ENCODE data around the gene UBIAD1. TPM values are rescaled to one million over a fixed set of nuclear protein-coding genes. Genes with fewer than 3 reads are reported as not detected.
A peak's percentile ranks its signal among the peaks of the same experiment; 100 is the strongest.

UBIAD1 gene
- polyA plus RNA-seq = 10.5 and 14.5 TPM in 2 replicates
- polyA minus RNA-seq = 26.4 and 32.9 TPM in 2 replicates

GRCh38 chr1:11272832-11273594, at the start of gene UBIAD1:
UBIAD1 (plus strand) TSS chr1:11273198; CDS start chr1:11273532, 334 bp downstream.
- H3K9me2 ChIP-seq (ENCODE audit: insufficient read depth, low read length) = no peaks in the 10 kb centered on the region
- H4K20me1 ChIP-seq (ENCODE audit: insufficient read depth) = no peaks in the 10 kb centered on the region
- peak within 1 kb of the TSS; percentile 65 for H2AFZ ChIP-seq (ENCODE audit: low read depth, low read length)
- peak within 1 kb of the TSS; percentile 97 for H3K4me2 ChIP-seq (ENCODE audit: low read length)
- H3K27me3 ChIP-seq (ENCODE audit: insufficient read depth, low read depth, low read length) = no peaks in the 10 kb centered on the region
- peak within 1 kb of the TSS; percentile 78 for H3K27ac ChIP-seq (ENCODE audit: low read length)
- no peaks in the 10 kb centered on the region for H3K9me3 ChIP-seq (ENCODE audit: low read length)
- H3K9ac ChIP-seq (ENCODE audit: low read length) = peak within 1 kb of the TSS; percentile 92
- no peaks in the 10 kb centered on the region for H3F3A ChIP-seq (ENCODE audit: insufficient read depth, low read length, poor library complexity, severe bottlenecking)
- H3K4me3 ChIP-seq (ENCODE audit: low read length) = peak within 1 kb of the TSS; percentile 100
- no peaks in the 10 kb centered on the region for H3K36me3 ChIP-seq (ENCODE audit: insufficient read depth, low read length)
- H3K79me2 ChIP-seq (replicated peaks; ENCODE audit: insufficient read depth, low read length) = peaks cover 21% of the 10 kb centered on the region
- no peak for TF ChIP-seq RAD21 (conservative IDR thresholded peaks at IDR 0.05)
- peak; percentile 85 for TF ChIP-seq TAF1 (IDR thresholded peaks at IDR 0.05; ENCODE audit: low read depth)
- peak; percentile 93 for TF ChIP-seq MXI1 (conservative IDR thresholded peaks at IDR 0.05; ENCODE audit: poor library complexity, severe bottlenecking)
- peak; percentile 89 for TF ChIP-seq REST (IDR thresholded peaks at IDR 0.05; ENCODE audit: borderline replicate concordance)
- peak; percentile 30 for TF ChIP-seq EP300 (conservative IDR thresholded peaks at IDR 0.05; ENCODE audit: poor library complexity, severe bottlenecking)
- peak; percentile 24 for TF ChIP-seq SMC3 (conservative IDR thresholded peaks at IDR 0.05; ENCODE audit: poor library complexity)
- peak; percentile 84 for TF ChIP-seq POLR2AphosphoS5 (IDR thresholded peaks at IDR 0.05)
- no peak for TF ChIP-seq CTCF (IDR thresholded peaks at IDR 0.05; ENCODE audit: poor library complexity, severe bottlenecking)
- no peak for TF ChIP-seq EZH2 (IDR thresholded peaks at IDR 0.05; ENCODE audit: borderline replicate concordance, insufficient read depth, low read length, poor library complexity, severe bottlenecking)

GRCh38 chr1:11227106-11228077, 45.6 kb upstream of the UBIAD1 start:
- no peaks in the 10 kb centered on the region for H3K79me2 ChIP-seq (replicated peaks; ENCODE audit: insufficient read depth, low read length)
- no peak for TF ChIP-seq POLR2AphosphoS5 (IDR thresholded peaks at IDR 0.05)
- TF ChIP-seq SMC3 (conservative IDR thresholded peaks at IDR 0.05; ENCODE audit: poor library complexity) = no peak
- no peak for TF ChIP-seq REST (IDR thresholded peaks at IDR 0.05; ENCODE audit: borderline replicate concordance)
- TF ChIP-seq CTCF (IDR thresholded peaks at IDR 0.05; ENCODE audit: poor library complexity, severe bottlenecking) = no peak
- no peak for TF ChIP-seq EP300 (conservative IDR thresholded peaks at IDR 0.05; ENCODE audit: poor library complexity, severe bottlenecking)
- TF ChIP-seq RAD21 (conservative IDR thresholded peaks at IDR 0.05) = no peak
- TF ChIP-seq EZH2 (IDR thresholded peaks at IDR 0.05; ENCODE audit: borderline replicate concordance, insufficient read depth, low read length, poor library complexity, severe bottlenecking) = no peak
- no peak for TF ChIP-seq MXI1 (conservative IDR thresholded peaks at IDR 0.05; ENCODE audit: poor library complexity, severe bottlenecking)
- no peak for TF ChIP-seq TAF1 (IDR thresholded peaks at IDR 0.05; ENCODE audit: low read depth)
- H3K27ac ChIP-seq (ENCODE audit: low read length) = no peak overlapping the region
- no peak overlapping the region for H2AFZ ChIP-seq (ENCODE audit: low read depth, low read length)
- H3K4me3 ChIP-seq (ENCODE audit: low read length) = no peak overlapping the region
- no peak overlapping the region for H3K4me2 ChIP-seq (ENCODE audit: low read length)
- no peaks in the 10 kb centered on the region for H3K27me3 ChIP-seq (ENCODE audit: insufficient read depth, low read depth, low read length)
- H3K9me3 ChIP-seq (ENCODE audit: low read length) = no peaks in the 10 kb centered on the region
- no peaks in the 10 kb centered on the region for H3K9me2 ChIP-seq (ENCODE audit: insufficient read depth, low read length)
- no peak overlapping the region for H3K9ac ChIP-seq (ENCODE audit: low read length)
- H3F3A ChIP-seq (ENCODE audit: insufficient read depth, low read length, poor library complexity, severe bottlenecking) = no peaks in the 10 kb centered on the region
- no peaks in the 10 kb centered on the region for H4K20me1 ChIP-seq (ENCODE audit: insufficient read depth)
- no peaks in the 10 kb centered on the region for H3K36me3 ChIP-seq (ENCODE audit: insufficient read depth, low read length)

Data from neural cell (in vitro differentiated cells).